ENCODE measurements around the gene MIGA2.
A peak's percentile ranks its signal among the peaks of the same experiment; 100 is the strongest.
"Not testable (repeated sequence)": the region's sequence is repeated elsewhere in the genome, so short reads cannot be mapped to it uniquely, and the experiment has no call there.

Gene MIGA2, protein sequence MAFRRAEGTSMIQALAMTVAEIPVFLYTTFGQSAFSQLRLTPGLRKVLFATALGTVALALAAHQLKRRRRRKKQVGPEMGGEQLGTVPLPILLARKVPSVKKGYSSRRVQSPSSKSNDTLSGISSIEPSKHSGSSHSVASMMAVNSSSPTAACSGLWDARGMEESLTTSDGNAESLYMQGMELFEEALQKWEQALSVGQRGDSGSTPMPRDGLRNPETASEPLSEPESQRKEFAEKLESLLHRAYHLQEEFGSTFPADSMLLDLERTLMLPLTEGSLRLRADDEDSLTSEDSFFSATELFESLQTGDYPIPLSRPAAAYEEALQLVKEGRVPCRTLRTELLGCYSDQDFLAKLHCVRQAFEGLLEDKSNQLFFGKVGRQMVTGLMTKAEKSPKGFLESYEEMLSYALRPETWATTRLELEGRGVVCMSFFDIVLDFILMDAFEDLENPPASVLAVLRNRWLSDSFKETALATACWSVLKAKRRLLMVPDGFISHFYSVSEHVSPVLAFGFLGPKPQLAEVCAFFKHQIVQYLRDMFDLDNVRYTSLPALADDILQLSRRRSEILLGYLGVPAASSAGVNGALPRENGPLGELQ

GRCh38 chr9:129036241-129036922 lies at the start of gene MIGA2:
MIGA2 (plus strand) TSS chr9:129036626; CDS start chr9:129040595, 3,969 bp downstream.
- DNase-seq: peak; percentile 98

DNA sequence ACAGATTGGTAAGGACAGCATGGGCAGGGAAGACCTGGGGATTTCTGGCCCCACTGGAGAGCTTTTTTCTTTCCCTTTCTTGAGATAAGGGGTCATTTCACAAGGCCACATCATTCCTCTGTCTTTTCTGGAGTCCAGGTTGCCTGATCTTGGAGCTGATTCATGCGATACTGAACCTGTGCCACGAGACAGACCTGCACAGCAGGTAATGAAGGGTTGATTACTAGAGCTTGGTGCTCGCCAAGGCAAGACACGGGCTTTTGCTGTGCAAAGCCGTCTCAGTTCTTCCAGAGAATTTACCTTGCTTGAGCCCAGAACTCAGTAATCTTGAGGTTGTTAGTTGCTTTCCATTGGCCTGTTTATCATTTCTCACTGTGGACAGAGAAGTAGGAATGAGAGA lies 49.8 kb upstream of the MIGA2 start:
- no peak for DNase-seq

GRCh38 chr9:128987805-128988204 lies 48.6 kb upstream of the MIGA2 start:
- peak; percentile 70 for DNase-seq

- DNase-seq: no peak
Measured at GRCh38 chr9:128992995-128993394, 43.4 kb upstream of the MIGA2 start.

GRCh38 chr9:128995791-128996190 lies 40.6 kb upstream of the MIGA2 start:
- DNase-seq: no peak

GRCh38 chr9:128998462-128998861 lies 38.0 kb upstream of the MIGA2 start:
- DNase-seq: no peak

DNA sequence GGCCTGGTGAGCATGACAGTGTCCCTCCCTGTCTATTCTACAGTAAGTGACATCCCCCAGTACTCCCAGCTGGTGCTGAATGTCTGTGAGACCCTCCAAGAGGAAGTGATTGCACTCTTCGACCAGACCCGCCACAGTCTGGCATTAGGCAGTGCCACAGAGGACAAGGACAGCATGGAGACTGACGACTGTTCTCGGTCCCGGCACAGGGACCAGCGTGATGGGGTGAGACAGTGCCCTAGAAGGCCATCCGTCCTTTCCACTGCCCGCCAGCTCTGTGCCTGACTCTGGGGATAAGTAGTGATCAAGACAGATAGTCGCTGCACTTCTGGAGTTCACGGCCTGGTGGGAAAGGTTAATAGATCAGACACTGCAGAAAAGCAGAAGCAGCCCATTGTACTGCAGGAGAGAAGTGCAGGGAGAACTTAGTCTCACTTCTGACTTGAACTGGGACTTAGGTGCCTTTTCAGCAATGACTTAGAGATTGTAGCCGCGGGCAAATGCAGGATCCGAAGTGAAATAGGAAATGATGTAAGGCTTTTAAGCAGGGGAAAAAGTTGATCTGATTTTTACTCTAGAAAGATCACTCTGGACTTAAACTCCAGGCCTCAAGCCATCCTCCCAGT lies 36.7 kb upstream of the MIGA2 start:
- no peak for DNase-seq

DNA sequence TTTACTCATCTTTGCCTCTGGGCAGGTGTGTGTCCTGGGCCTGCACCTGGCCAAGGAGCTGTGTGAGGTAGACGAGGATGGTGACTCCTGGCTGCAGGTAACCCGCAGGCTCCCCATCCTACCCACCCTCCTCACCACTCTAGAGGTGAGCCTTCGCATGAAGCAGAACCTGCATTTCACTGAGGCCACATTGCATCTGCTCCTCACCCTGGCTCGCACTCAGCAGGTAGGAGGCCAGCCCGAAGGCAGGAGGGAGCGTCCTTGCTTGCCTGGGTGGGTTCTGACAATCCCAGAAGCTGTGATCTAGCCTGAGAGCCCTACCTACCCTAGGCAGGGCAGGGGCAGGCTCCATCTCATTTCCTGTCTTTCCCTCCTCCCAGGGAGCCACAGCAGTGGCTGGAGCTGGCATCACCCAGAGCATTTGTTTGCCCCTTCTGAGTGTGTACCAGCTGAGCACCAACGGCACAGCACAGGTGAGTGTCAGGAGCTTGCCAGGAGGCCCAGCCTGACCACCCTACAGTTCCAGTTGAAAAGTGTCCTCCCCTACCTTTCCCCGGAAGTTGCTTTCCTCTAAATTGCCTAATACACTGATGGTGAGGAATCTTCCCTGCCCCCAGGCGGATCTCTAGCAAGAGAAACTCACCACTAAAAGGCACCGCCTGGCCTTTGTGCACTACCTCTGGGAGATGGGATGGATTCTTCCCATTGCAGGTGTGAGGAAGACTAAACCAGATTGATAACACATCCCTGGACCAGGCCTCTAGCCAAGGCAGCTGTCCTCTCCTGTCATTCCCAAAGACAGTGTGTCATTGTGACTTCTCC lies 34.7 kb upstream of the MIGA2 start:
- no peak for DNase-seq

DNA sequence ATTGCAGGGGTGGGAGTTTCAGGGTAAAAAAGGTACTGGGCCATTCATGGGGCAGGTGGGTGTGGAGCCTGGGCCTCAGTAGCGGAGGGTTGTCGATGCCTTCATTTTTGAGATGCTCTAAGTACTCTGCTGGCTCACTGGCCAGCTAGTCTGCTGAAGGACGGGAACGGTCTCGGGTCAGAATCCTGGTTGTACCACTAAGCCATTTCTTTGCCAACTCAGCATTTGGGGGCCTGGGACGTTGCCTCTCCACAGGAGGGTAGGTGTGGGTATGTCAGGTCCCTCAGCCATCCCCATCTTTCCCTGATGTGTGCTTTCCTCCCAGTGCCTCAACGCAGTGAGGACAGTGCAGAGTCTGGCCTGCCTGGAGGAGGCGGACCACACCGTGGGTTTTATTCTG lies 33.4 kb upstream of the MIGA2 start:
- no peak for DNase-seq

DNA sequence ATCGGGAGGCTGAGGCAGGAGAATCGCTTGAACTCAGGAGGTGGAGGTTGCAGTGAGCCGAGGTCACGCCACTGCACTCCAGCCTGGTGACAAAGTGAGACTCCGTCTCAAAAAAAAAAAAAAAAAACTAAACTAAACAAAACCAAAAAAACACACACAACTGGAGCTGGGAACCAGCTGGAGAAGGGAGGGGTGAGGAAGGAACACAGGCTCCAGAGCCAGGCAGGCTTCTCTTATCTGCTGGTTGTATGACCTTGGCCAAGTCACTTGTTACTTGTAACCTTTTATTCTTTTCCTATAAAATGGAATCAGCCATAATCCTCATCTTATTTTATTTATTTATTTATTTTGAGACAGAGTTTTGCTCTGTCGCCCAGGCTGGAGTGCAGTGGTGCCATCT lies 32.3 kb upstream of the MIGA2 start:
- not testable (repeated sequence) for DNase-seq

DNA sequence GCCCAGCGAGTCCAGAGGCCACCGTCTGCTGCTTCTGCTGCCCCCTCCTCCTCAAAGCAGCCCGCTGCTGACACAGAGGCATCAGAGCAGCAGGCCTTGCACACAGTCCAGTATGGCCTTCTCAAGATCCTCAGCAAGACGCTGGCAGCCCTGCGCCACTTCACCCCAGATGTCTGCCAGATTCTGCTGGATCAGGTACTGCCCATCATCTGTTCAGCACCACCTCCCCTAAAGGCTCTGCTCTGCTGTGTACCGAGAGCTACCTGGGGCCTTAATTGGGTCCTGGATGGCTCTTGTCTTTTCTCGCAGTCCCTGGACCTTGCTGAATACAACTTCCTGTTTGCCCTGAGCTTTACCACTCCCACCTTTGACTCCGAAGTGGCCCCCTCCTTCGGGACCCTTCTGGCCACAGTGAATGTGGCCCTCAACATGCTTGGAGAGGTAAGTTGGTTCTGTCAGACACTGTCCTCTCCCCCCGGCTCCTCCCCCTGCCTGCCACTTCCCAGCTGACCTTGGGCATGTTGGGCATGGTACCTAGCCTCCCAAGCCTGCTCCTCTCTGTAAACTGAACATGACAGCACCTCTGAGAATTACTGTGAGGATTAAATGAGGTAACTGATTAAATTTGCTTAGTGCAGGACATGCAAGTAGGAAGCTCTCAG lies 31.0 kb upstream of the MIGA2 start:
- DNase-seq: no peak

GRCh38 chr9:129006328-129007034 lies 29.9 kb upstream of the MIGA2 start:
- DNase-seq: peak; percentile 65

DNA sequence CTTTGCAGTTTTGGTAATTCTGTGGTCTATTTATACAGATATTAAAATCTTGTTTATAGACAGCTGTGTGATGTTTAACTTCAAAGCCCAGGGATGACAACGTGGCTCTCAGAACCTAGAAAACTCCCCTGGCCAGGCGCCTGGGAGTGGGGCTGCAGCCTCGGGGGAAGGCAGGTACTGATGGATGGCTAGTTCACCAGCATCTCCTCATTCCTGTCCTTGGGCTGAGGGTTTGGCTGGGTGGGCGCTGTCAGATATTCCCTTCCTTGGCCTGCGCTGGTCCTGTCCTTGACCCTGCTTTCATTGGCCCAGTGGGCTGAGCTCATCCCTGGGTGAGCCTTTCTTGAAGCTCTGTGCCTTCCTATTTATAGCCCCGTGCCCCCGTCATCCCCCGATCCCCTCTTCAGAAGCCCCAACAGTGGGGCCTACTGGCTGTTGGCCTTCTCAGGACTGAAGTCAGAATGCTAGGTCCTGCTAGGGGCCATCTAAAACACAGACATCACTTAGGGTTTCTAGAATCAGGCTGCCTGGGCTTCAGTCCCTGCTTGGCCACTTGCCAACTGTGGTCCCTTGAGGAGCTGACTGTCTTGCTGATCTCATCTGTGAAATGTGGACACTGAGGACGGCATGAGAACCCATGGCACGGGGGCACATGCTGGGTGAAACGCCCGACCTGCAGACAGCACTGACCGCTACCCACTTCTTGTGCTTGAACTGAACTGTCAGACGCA lies 29.2 kb upstream of the MIGA2 start:
- no peak for DNase-seq

GRCh38 chr9:129007766-129008468 lies 28.5 kb upstream of the MIGA2 start:
- no peak for DNase-seq

DNA sequence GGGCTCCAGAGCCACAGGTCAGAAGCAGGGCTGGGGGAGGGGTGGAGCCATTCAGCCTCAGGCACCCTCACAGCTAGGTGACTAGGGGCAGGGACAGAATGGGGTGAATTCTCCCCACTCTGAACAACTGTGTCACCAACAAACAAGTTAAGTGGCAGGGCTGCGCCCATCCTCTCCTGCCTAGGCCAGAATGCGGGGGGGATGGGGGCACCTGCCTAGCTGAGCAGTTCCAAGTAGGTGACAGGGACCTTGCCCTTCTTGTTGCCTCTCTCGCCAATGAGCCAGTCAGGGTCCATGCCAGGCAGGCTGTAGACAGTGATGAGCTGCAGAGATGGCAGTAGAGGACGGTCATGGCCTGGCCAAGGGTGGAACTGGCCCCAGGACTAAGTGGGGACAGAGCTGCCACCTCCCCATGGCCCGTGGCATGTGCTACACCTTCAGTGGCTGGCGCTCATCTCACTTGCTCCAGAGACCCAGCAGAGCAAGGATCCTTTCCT lies 27.9 kb upstream of the MIGA2 start:
- no peak for DNase-seq

GRCh38 chr9:129008986-129009583 lies 27.3 kb upstream of the MIGA2 start:
- DNase-seq: no peak

GRCh38 chr9:129009584-129010141 lies 26.8 kb upstream of the MIGA2 start:
- DNase-seq: no peak

- DNase-seq: no peak
Measured at GRCh38 chr9:129010267-129010975, 26.0 kb upstream of the MIGA2 start.
